C1 segment of cervical spinal cord (tissue), 14 donors: Measurements from ENCODE around the gene AFP.

Source experiments
- DNase-seq, 14 donors: peaks; one replicate each; lab custom pipeline; 2025; lab: John Stamatoyannopoulos, UW

Gene AFP

GRCh38 chr4:73414936-73415271 is 21.1 kb upstream of the AFP start:
- no peak for DNase-seq

- DNase-seq = no peak
Observed at GRCh38 chr4:73415807-73416238, 20.2 kb upstream of the AFP start.

GRCh38 chr4:73416423-73417087 is 19.5 kb upstream of the AFP start:
- DNase-seq = no peak

- DNase-seq = no peak
Observed at GRCh38 chr4:73417342-73417741, 18.7 kb upstream of the AFP start.

GRCh38 chr4:73417973-73418372 is 18.0 kb upstream of the AFP start:
- DNase-seq = no peak

- no peak for DNase-seq
Observed at GRCh38 chr4:73418677-73419076, 17.3 kb upstream of the AFP start.

- peak in 1 of 14 donors; percentile 3 for DNase-seq
Observed at GRCh38 chr4:73419106-73420038, 16.6 kb upstream of the AFP start.

GRCh38 chr4:73420615-73421014 is 15.4 kb upstream of the AFP start:
- no peak for DNase-seq

- no peak for DNase-seq
Observed at GRCh38 chr4:73421708-73422457, 14.1 kb upstream of the AFP start.

GRCh38 chr4:73422458-73422752 is 13.6 kb upstream of the AFP start:
- DNase-seq = no peak

- no peak for DNase-seq
Observed at GRCh38 chr4:73423184-73423583, 12.8 kb upstream of the AFP start.

- DNase-seq = no peak
Observed at GRCh38 chr4:73426666-73427065, 9.4 kb upstream of the AFP start.

- no peak for DNase-seq
Observed at GRCh38 chr4:73429118-73429517, 6.9 kb upstream of the AFP start.

GRCh38 chr4:73429826-73430587 is 6.0 kb upstream of the AFP start:
- no peak for DNase-seq

- DNase-seq = no peak
Observed at GRCh38 chr4:73431813-73432168, 4.2 kb upstream of the AFP start.

GRCh38 chr4:73432169-73433000 is 3.6 kb upstream of the AFP start:
- no peak for DNase-seq

GRCh38 chr4:73433140-73433539 is 2.9 kb upstream of the AFP start:
- no peak for DNase-seq

GRCh38 chr4:73434311-73434710 is 1.7 kb upstream of the AFP start:
- no peak for DNase-seq

GRCh38 chr4:73436674-73437557 is 895 bp downstream of the AFP start:
- DNase-seq = no peak

- DNase-seq = no peak
Observed at GRCh38 chr4:73437558-73437956, 1.5 kb downstream of the AFP start.
